ENCODE results near the gene NUFIP2.
"Not testable (repeated sequence)": the region's sequence is repeated elsewhere in the genome, so short reads cannot be mapped to it uniquely, and the experiment has no call there.

Gene NUFIP2, protein sequence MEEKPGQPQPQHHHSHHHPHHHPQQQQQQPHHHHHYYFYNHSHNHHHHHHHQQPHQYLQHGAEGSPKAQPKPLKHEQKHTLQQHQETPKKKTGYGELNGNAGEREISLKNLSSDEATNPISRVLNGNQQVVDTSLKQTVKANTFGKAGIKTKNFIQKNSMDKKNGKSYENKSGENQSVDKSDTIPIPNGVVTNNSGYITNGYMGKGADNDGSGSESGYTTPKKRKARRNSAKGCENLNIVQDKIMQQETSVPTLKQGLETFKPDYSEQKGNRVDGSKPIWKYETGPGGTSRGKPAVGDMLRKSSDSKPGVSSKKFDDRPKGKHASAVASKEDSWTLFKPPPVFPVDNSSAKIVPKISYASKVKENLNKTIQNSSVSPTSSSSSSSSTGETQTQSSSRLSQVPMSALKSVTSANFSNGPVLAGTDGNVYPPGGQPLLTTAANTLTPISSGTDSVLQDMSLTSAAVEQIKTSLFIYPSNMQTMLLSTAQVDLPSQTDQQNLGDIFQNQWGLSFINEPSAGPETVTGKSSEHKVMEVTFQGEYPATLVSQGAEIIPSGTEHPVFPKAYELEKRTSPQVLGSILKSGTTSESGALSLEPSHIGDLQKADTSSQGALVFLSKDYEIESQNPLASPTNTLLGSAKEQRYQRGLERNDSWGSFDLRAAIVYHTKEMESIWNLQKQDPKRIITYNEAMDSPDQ

DNA sequence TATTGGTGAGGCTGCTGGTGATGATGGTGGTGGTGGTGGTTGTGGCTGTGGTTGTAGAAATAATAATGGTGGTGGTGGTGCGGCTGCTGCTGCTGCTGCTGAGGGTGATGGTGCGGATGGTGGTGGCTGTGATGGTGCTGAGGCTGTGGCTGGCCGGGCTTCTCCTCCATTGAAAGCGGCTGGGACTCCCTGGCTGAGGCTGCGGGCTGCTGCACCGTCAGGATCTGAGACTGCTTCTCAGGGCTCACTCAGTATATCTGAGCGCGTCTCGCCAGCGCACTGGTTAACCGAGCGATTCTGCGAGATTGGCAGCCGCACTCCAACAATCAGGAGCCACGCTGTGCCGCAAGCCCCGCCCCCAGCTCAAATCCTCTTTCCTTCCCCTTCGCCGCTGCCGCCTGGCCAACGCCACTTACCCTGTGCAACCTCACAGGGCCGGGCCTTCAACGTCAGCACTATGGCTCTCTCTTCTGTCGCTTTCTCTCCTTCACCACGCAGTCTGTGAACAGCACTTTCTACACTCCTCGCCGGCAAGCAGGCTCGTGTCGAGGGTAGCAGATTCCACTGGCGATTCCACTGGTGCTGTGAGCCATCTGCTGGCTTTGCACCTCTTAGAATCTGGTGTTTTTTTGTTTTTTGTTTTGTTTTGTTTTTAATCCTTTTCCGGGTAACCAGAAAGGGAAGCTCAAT lies at the start of gene NUFIP2:
Gene NUFIP2 (minus strand): TSS at position 259 of the 690 bp plus-strand sequence. CDS start 89 bp downstream, at position 170.
- peak; percentile 99 for DNase-seq (ENCODE audit: low spot score)

DNA sequence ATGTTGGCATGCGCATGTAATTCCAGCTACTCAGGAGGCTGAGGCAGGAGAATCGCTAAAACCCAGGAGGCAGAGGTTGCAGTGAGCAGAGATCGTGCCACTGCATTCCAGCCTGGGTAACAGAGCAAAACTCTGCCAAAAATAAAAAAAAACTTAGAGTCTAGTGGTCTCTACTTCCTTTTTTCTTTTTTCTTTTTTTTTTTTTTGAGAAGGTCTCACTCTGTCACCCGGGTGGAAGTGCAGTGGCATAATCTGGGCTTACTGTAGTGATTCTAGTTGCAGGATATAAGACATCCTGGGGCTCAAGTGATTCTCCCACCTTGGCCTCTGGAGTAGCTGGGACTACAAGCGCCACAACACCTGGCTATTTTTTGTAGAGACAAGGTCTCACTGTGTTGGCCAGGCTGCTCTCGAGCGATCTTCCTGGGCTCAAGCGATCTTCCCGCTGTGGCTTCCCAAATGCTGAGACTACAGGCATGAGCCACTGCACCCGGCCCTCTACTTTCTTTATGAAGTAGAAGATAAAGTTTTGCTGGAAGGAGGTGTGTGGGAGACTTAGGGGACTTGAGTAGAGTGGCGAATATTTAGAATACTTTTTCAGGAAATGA lies 48.3 kb upstream of the NUFIP2 start:
- DNase-seq (ENCODE audit: low spot score) = no peak

DNA sequence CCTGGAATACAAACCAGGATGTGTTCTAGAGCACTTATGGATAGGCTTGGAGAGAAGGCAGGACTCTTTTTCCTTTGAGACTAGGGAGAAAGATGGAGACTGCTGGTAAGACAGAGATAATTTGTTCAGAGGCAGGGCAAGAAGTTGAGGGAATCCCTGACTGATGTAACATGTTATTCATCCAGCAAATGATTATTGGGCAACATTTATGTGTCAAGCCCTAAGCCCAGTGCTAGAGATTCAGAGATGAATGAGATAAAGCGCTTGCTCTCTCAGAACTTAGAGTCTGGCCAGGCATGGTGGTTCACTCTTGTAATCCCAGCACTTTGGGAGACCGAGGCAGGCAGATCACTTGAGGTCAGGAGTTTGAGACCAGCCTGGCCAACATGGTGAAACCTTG lies 47.8 kb upstream of the NUFIP2 start:
- no peak for DNase-seq (ENCODE audit: low spot score)

DNA sequence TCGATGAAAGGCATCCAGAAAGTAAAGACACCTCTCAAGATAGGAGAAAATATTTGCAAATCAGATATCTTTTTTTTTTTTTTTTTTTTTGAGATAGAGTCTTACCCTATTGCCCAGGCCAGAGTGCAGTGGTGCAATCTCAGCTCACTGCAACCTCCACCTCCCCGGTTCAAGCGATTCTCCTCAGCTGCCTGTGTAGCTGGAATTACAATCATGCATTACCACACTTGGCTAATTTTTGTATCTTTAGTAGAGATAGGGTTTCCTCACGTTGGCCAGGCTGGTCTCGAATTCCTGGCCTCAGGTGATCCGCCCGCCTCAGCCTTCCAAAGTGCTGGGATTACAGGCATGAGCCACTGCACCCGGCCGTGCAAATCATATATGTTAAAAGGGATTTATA lies 45.1 kb upstream of the NUFIP2 start:
- not testable (repeated sequence) for DNase-seq (ENCODE audit: low spot score)

DNA sequence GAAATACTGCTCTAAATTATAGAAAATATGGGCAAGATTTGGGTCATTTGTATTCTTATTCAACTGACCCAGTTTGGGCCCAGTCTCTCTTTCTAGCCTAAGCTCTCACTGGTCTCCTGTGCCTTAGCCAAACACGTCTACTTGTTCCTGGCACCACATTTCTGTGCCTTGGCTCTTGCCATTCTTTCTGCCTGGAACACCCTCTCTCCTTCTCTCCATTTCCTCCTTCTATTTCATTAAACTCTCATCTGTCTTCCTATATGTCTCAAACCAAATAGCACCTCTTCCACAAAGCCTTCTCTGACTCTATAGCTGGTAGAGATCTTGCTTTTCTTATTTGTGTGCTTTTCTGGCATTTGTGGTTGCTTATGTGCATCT lies 37.7 kb upstream of the NUFIP2 start:
- DNase-seq (ENCODE audit: low spot score) = no peak

DNA sequence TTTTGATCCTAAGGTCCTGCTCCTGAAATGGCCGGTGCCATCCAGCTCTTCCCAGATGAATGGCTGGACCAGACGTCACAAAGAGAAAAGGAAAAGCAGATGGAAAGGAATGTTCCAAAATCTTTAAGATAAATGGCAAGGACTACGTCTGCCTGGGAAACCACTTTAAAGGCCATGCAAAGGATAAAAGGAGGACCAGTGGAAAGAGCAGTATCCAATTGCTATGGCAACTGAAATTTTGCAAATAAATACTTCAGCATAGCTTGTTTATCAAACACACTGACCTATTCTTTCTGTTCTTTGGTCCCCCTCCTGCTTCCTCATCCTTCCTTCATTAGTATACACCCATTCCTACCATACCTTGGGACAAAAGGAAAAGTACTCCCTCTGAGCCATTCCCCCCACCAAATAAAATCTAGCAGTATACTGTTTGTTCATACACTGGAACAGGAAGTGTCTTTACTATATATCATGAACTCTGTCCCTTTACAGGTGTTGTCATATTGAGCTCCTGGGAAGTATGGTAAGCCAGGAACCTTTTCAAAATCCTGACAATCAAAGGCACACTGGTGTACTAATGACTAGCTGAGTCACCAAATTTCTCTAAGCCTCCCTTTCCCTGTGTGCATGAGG lies 37.2 kb upstream of the NUFIP2 start:
- DNase-seq (ENCODE audit: low spot score) = no peak

DNA sequence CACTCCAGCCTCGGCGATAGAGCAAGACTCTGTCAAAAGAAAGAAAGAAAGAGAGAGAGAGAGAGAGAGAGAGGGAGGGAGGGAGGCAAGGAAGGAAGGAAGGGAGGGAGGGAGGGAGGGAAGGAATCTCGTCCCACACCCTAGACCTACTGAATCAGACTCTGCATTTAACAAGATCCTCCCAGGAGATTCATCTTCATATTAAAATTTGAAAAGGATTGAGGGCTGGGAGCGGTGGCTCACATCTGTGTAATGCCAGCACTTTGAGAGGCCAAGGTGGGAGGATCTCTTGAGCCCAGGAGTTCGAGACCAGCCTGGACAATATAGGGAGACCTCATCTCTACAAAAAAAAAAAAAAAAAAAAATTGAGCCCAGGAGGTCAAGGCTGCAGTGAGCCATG lies 33.5 kb upstream of the NUFIP2 start:
- DNase-seq (ENCODE audit: low spot score) = no peak

DNA sequence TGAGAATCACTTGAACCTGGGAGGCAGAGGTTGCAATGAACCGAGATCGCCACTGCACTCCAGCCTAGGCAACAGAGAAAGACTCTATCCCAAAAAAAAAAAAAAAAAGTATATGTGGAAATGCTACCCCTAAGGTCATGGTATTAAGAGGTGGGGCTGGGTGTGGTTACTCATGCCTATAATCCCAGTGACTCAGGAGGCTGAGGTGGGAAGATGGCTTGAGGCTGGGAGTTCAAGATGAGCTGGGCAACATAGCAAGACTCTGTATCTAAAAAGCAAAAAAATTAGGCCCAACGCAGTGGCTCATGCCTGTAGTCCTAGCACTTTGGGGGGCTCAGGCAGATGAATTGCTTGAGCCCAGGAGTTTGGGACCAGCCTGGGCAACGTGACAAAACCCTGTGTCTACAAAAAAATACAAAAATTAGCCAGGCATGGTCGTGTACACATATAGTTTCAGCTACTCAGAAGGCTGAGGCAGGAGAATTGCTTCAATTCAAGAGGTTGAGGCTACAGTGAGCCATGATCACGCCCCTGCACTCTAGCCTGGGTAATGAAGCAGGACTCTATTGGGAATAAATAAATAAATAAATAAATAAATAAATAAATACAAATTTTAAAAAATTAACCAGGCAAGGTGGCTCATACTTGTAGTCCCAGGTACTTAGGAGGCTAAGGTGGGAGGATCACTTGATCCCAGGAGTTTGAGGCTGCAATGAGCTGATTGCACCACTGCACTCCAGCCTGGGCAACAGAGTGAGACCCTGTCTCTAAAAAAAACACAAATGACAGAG lies 32.3 kb upstream of the NUFIP2 start:
- DNase-seq (ENCODE audit: low spot score) = no peak

DNA sequence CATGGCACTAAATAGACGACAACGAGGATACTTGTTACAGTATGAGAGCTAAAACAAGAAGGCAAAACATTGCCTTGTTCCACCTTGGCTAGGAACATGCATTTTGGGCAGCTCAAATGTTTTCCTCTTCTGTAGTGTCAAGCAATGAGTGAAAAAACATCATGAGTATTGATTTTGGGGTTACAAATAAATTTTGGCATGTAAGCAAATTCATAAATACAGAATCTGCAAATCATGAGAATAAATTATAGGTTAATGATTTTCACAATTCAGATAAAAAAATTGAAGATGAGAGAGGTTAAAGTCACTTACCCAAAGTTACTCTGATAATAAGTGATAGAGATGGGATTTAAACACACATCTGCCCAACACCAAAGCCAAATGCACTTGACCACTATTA lies 28.4 kb upstream of the NUFIP2 start:
- no peak for DNase-seq (ENCODE audit: low spot score)

DNA sequence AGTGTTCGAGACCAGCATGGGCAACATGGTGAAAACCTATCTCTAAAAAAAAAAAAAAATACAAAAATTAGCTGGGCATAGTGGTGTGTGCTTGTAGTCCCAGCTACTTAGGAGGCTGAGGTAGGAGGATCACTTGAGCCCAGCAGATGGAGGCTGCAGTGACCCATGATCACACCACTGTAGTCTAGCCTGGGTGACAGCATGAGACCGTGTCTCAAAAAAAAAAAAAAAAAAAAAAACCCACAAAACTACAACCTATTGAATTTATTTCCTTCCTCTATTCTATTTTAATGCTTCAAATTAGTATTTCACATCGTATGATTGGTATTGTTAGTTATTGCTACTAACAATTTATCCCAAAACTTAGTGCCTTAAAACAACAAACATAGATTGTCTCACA lies 9.4 kb upstream of the NUFIP2 start:
- no peak for DNase-seq (ENCODE audit: low spot score)

DNA sequence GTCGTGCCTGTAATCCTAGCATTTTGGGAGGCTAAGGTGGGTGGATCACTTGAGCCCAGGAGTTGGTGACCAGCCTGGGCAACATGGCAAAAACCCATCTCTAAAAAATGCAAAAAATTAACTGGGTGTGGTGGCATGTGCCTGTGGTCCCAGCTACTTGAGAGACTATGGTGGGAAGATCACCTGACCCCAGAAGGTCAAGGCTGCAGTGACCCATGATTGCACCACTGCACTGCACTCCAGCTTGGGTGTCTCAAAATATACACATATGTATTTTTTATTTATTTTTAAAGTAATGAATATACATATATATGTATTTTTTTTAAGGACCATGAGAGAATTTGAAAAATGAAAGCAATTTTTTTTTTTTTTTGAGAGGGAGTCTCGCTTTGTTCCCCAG lies 5.1 kb upstream of the NUFIP2 start:
- DNase-seq (ENCODE audit: low spot score) = no peak

DNA sequence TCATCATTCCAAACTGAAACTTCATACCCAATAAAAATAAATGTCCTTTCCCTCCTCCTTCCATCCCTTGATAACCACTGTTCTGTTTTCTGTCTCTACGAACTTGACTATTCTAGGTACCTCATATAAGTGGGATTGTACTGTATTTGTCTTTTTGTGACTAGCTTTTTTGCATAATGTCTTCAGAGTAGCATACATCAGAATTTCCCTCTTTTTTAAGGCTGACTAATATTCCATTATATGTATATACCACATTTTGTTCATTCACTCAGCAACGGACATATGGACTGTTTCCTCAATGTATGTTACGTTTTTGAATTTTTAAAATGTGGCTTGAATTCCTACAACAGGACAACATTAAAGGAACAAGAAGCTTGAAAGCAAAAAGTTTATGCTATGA lies 1.5 kb upstream of the NUFIP2 start:
- no peak for DNase-seq (ENCODE audit: low spot score)

DNA sequence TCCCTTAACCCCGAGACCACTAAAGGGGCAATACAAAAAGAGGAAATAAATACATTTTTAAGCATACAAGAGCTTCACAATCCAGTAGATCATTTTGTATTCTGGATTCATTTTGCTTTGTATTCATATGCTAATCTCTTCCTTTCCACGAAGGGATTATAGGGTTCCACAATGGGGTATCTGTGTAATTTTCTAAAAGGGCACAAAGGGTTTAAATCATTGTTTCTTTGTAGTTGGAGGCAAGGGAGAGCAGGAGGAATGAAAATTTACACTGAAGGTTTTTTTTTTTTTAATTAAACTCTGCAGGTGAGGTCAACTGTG lies 592 bp upstream of the NUFIP2 start:
- no peak for DNase-seq (ENCODE audit: low spot score)

DNA sequence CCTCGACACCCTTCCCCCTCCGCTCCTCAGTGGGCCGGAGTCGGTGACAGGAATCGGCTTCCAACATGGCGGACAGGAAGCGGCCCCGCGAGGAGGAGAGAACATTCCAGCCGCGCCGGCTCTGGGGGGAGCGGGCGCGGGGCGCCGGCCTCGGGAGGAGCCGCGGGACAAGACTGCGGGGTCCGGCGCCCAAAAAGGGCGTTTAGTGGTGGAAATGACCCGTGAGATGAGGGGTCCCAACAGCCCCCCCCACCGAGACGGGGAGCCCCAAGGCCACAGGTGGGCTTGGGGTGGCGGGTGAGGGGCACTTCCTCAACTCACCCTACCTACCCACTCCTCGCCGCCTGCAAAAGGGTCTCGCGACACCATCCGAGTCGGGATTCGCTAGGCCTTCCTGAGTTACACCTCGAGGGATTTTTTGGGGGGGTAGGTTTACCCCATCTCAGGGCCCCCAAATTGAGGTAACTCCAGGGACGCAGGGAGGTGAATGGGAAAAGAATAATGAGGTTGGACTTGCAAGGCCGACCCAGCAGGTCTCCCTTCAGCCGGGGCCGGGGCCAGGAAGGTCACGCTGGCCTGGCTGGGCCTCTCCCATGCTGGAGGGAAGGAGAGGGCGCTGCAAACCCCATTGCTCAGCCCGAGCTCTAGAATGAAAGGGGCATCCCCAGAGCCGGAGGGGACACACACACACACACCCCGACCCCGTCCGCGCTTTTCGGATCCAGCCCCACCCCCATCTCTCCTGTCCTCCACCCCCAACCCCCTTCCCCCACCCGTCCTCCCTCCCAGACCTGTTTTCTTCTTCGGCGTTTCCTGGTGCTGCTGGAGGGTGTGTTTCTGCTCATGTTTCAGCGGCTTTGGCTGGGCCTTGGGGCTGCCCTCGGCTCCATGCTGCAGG lies 707 bp downstream of the NUFIP2 start:
- peak; percentile 57 for DNase-seq (ENCODE audit: low spot score)

DNA sequence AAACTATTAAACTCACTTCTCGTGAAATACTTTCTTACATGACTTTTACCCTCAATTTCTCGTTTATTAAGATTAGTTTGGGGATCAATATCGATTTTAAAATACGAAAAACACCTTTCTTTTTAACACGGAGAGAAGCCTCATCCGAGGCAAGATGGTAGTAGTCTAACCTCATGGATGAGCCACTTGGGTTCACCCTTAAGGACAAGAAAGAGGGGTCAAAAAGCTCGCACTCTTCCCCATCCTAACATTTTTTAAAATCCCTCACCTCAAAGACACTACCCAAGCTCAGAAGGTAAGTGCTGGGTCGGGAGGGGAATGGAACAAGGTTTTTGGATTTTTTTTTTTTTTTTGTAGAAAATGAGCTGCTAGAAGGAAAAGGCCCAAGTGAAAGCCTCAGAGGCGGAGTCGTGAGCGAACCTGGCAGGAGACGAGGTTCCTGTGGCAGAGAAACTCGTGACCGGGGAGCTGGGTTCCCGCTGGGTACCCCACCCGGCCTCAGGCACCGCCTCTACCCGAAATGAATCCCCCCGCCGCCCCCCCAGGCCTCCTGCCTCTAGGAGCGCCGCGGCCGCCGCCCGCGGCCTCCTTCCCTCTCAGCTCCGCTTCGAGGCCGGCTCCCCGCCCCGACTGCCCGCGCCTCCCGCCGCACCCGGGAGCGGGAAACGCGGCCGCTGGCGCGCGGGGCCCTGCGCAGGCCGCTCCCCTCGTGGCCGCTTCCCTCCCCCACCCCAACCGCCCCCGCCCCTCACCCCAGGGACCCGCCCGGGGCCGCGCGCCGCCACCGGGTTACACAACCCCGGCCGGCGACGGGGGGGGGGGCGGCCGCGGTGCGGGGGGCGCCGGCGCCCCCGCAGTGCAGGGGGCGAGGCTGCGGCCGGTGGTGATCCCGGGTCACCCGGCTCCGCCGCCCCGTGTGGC lies 1.6 kb downstream of the NUFIP2 start:
- DNase-seq (ENCODE audit: low spot score) = peak; percentile 32

DNA sequence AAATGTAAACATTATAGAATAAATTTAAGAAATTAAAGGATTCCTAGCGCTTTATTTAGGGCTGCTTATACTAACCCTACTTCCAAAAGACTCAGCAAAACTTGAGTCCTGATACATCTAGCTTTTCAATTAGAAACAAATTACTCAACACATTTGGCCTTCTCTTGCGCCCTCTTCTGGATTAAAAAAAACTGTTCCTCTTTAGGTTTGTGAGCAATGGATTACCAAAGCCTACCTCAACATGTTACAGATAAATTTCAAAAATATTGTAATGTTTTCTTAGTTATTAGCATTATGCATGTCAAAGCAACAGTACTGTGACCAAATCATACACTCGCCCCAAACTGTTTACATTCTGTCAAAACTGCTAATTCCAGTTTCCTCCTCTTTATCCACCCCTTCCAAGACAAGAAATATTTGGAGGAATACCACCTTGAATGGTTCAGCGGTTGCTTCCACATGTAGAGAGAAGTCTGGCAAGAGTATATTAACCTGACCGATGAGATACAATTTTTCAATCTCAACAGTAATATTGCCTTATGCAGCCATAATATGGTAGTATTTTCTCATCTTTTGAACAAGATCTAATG lies 2.7 kb downstream of the NUFIP2 start:
- DNase-seq (ENCODE audit: low spot score) = peak; percentile 57

DNA sequence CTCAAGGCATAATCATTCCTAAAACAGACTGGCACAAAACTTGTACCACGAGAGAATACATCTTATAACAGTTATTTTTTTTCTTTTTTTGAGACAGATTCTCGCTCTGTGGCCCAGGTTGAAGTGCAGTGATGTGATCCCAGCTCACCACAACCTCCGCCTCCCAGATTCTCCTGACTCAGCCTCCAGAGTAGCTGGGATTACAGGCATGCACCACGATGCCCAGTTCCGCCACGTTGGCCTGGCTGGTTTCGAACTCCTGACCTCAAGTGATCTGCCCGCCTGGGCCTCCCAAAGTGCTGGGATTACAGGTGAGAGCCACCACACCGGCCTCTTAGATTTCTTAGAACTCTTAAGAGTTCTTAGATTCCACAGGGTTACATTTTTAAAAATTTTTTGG lies 4.1 kb downstream of the NUFIP2 start:
- DNase-seq (ENCODE audit: low spot score) = no peak

DNA sequence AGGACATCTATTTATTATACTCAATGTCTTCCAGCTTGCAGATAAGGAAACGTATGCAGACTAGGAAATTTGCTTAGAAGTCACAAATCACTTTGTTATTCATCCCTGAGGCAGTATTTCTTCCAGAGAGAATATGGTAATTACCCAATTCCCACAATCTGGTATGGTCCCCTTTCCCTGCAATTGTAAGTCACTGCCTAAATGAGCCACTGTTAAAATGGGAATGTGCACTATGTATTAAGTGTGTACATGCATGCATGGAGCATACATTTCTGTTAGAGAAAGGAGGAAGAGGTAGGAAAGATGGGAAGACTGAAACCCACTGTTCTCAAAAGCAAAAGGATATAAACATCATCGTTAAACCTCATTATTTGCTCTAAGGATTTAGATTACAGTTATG lies 10.0 kb downstream of the NUFIP2 start:
- DNase-seq (ENCODE audit: low spot score) = no peak

DNA sequence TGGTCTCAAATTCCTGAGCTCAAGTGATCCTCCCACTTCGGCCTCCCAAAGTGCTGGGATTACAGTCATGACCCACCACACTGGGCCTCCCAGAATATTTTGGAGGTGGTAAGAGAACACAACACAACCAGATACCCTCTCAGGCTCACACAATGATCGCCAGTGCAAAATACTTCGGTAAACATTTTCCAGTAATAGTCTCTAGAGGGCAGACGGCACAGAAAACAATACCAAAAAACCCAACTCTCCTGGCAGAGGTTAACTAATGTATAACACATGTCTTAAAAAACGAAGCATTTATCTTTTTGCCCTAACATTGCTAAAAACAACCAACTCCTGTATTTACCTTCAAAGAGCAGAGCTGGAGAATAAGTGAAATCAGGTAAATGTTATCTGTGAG lies 10.5 kb downstream of the NUFIP2 start:
- DNase-seq (ENCODE audit: low spot score) = no peak

Data from LoVo (cell line).